ENCODE measurements around the gene CPHXL2.

The CPHXL2 gene

GRCh38 chr16:75635036-75635435, 41.8 kb downstream of the CPHXL2 start:
- DNase-seq = no peak

GRCh38 chr16:75632857-75633256, 44.0 kb downstream of the CPHXL2 start:
- DNase-seq = no peak

- no peak for DNase-seq
Observed at GRCh38 chr16:75630052-75630451, 46.8 kb downstream of the CPHXL2 start.

GRCh38 chr16:75629132-75629531, 47.7 kb downstream of the CPHXL2 start:
- DNase-seq = no peak

GRCh38 chr16:75628351-75628750, 48.5 kb downstream of the CPHXL2 start:
- DNase-seq = no peak

GRCh38 chr16:75627851-75628250, 49.0 kb downstream of the CPHXL2 start:
- DNase-seq = no peak

- DNase-seq = no peak
Observed at GRCh38 chr16:75626806-75627205, 50.0 kb downstream of the CPHXL2 start.

- no peak for DNase-seq
Observed at GRCh38 chr16:75624921-75625334, 51.9 kb downstream of the CPHXL2 start.

GRCh38 chr16:75622761-75623605, 53.8 kb downstream of the CPHXL2 start, which contains the start of gene ADAT1:
ADAT1 (minus strand) TSS chr16:75623281; CDS start chr16:75620799, 2,482 bp downstream.
- peak; percentile 97 for DNase-seq

- no peak for DNase-seq
Observed at GRCh38 chr16:75621170-75621477, 55.7 kb downstream of the CPHXL2 start.

- DNase-seq = no peak
Observed at GRCh38 chr16:75620326-75621169, 56.3 kb downstream of the CPHXL2 start.

GRCh38 chr16:75618780-75619179, 58.0 kb downstream of the CPHXL2 start:
- DNase-seq = no peak

- no peak for DNase-seq
Observed at GRCh38 chr16:75617121-75617520, 59.7 kb downstream of the CPHXL2 start.

GRCh38 chr16:75616521-75617010, 60.2 kb downstream of the CPHXL2 start:
- DNase-seq = no peak

GRCh38 chr16:75615619-75616018, 61.2 kb downstream of the CPHXL2 start:
- DNase-seq = no peak

GRCh38 chr16:75614066-75614897, 62.5 kb downstream of the CPHXL2 start:
- DNase-seq = no peak

All from stimulated activated CD4-positive, alpha-beta T cell treated with anti-CD3 and anti-CD28 coated beads, Interleukin-4, amount 100 ng/mL, for 1 hour (primary cell).